ENCODE results near the gene LRRC46. TPM values are rescaled to one million over a fixed set of nuclear protein-coding genes. Genes with fewer than 3 reads are reported as not detected.

The LRRC46 gene
- total and polyA plus RNA-seq, 9 of the 15 experiments (the other 6 are each of a cell fraction or from before 2014, with no cell fraction given), result 0.39 to 1.4 (median 0.53) TPM; not detected in 1

DNA sequence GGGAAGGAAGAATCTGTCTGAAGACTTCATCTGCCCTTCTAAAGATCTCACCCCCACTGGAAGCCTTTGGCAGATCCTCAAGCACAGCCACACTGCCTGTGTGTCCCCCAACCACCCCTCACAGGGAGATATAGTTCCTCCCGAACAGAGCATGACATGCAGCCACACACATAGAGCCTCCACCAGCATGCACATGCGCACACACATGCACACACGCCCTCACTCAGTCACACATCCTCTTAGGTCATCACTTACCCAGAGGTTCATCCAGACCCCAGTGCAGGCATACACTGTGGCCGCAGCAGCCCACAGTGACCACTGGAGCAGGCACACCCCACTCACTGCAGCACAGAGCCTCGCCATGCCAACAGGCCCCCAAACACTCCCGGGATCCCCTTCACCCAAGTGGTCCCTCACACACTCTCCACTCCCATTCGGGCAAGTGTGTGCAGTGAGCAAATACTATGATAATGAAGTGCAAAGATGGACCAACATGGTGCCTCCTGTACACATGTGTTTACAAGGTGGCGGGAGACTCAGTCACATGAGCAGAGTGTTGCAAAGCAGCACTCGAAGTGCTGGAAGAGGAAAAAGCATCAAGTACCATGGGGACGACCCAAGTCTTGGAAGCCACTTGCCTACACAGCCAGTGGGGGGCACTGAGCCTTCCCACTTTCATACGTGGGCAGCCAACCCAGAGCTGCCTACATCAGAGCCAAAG is 36.5 kb downstream of the LRRC46 start (continued):
- TF ChIP-seq, protein P1, sequence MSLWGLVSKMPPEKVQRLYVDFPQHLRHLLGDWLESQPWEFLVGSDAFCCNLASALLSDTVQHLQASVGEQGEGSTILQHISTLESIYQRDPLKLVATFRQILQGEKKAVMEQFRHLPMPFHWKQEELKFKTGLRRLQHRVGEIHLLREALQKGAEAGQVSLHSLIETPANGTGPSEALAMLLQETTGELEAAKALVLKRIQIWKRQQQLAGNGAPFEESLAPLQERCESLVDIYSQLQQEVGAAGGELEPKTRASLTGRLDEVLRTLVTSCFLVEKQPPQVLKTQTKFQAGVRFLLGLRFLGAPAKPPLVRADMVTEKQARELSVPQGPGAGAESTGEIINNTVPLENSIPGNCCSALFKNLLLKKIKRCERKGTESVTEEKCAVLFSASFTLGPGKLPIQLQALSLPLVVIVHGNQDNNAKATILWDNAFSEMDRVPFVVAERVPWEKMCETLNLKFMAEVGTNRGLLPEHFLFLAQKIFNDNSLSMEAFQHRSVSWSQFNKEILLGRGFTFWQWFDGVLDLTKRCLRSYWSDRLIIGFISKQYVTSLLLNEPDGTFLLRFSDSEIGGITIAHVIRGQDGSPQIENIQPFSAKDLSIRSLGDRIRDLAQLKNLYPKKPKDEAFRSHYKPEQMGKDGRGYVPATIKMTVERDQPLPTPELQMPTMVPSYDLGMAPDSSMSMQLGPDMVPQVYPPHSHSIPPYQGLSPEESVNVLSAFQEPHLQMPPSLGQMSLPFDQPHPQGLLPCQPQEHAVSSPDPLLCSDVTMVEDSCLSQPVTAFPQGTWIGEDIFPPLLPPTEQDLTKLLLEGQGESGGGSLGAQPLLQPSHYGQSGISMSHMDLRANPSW (CRISPR knock-in tag; IDR thresholded peaks at IDR 0.05), result no peak
- TF ChIP-seq ZNF445 (CRISPR knock-in tag; IDR thresholded peaks at IDR 0.05; ENCODE audit: low read depth) (no peak), HLTF (IDR thresholded peaks at IDR 0.05) (no peak), GATAD2B (IDR thresholded peaks at IDR 0.05; ENCODE audit: borderline replicate concordance) (no peak), MYBL2 (IDR thresholded peaks at IDR 0.05; ENCODE audit: low read depth) (no peak), MYBL2 (CRISPR knock-in tag; IDR thresholded peaks at IDR 0.05; ENCODE audit: borderline replicate concordance) (no peak), NRF1 (conservative IDR thresholded peaks at IDR 0.05 in 1 of 2, IDR thresholded peaks at IDR 0.05 in 1 of 2) (0 out of 4 replicates have a peak, but pooled peaks of 1 of the 2 experiments have one; percentile 31), CXXC5 (CRISPR knock-in tag; IDR thresholded peaks at IDR 0.05) (no peak), RBM15 (IDR thresholded peaks at IDR 0.05; ENCODE audit: insufficient read depth, low read length) (no peak)
- TF ChIP-seq, protein P2, sequence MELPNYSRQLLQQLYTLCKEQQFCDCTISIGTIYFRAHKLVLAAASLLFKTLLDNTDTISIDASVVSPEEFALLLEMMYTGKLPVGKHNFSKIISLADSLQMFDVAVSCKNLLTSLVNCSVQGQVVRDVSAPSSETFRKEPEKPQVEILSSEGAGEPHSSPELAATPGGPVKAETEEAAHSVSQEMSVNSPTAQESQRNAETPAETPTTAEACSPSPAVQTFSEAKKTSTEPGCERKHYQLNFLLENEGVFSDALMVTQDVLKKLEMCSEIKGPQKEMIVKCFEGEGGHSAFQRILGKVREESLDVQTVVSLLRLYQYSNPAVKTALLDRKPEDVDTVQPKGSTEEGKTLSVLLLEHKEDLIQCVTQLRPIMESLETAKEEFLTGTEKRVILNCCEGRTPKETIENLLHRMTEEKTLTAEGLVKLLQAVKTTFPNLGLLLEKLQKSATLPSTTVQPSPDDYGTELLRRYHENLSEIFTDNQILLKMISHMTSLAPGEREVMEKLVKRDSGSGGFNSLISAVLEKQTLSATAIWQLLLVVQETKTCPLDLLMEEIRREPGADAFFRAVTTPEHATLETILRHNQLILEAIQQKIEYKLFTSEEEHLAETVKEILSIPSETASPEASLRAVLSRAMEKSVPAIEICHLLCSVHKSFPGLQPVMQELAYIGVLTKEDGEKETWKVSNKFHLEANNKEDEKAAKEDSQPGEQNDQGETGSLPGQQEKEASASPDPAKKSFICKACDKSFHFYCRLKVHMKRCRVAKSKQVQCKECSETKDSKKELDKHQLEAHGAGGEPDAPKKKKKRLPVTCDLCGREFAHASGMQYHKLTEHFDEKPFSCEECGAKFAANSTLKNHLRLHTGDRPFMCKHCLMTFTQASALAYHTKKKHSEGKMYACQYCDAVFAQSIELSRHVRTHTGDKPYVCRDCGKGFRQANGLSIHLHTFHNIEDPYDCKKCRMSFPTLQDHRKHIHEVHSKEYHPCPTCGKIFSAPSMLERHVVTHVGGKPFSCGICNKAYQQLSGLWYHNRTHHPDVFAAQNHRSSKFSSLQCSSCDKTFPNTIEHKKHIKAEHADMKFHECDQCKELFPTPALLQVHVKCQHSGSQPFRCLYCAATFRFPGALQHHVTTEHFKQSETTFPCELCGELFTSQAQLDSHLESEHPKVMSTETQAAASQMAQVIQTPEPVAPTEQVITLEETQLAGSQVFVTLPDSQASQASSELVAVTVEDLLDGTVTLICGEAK (IDR thresholded peaks at IDR 0.05), result no peak
- TF ChIP-seq, protein P2 (CRISPR knock-in tag; IDR thresholded peaks at IDR 0.05), result no peak
- TF ChIP-seq, protein P3, sequence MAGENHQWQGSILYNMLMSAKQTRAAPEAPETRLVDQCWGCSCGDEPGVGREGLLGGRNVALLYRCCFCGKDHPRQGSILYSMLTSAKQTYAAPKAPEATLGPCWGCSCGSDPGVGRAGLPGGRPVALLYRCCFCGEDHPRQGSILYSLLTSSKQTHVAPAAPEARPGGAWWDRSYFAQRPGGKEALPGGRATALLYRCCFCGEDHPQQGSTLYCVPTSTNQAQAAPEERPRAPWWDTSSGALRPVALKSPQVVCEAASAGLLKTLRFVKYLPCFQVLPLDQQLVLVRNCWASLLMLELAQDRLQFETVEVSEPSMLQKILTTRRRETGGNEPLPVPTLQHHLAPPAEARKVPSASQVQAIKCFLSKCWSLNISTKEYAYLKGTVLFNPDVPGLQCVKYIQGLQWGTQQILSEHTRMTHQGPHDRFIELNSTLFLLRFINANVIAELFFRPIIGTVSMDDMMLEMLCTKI (IDR thresholded peaks at IDR 0.05; ENCODE audit: partially characterized antibody), result no peak
- TF ChIP-seq, protein P4, sequence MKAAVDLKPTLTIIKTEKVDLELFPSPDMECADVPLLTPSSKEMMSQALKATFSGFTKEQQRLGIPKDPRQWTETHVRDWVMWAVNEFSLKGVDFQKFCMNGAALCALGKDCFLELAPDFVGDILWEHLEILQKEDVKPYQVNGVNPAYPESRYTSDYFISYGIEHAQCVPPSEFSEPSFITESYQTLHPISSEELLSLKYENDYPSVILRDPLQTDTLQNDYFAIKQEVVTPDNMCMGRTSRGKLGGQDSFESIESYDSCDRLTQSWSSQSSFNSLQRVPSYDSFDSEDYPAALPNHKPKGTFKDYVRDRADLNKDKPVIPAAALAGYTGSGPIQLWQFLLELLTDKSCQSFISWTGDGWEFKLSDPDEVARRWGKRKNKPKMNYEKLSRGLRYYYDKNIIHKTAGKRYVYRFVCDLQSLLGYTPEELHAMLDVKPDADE (conservative IDR thresholded peaks at IDR 0.05; ENCODE audit: control insufficient read depth, low read depth, low read length), result no peak
